ENCODE results near the gene MRPL41.
A peak's percentile ranks its signal among the peaks of the same experiment; 100 is the strongest.
"Not testable (repeated sequence)": the region's sequence is repeated elsewhere in the genome, so short reads cannot be mapped to it uniquely, and the experiment has no call there.

MRPL41 gene
- total RNA-seq: 6.8 to 17.9 (median 14.0) reads per million in 4 donors

- DNase-seq: peak; percentile 73 to 94 (median 92)
Observed at GRCh38 chr9:137551264-137552021, at the start of gene MRPL41. Gene MRPL41 (plus strand): TSS chr9:137551879. CDS start chr9:137552082, 203 bp downstream.

- peak in 2 of 5 donors; percentile 17 to 41 for DNase-seq
Observed at GRCh38 chr9:137502008-137502911, 49.4 kb upstream of the MRPL41 start.

GRCh38 chr9:137504432-137504777 lies 47.3 kb upstream of the MRPL41 start:
- DNase-seq: no peak

GRCh38 chr9:137505421-137506140 lies 46.1 kb upstream of the MRPL41 start:
- no peak for DNase-seq

- no peak for DNase-seq
Observed at GRCh38 chr9:137506274-137506673, 45.4 kb upstream of the MRPL41 start.

GRCh38 chr9:137506702-137507171 lies 44.9 kb upstream of the MRPL41 start:
- DNase-seq: no peak

- no peak for DNase-seq
Observed at GRCh38 chr9:137509198-137509597, 42.5 kb upstream of the MRPL41 start.

GRCh38 chr9:137511126-137511525 lies 40.6 kb upstream of the MRPL41 start:
- not testable (repeated sequence) for DNase-seq

- no peak for DNase-seq
Observed at GRCh38 chr9:137511758-137512463, 39.8 kb upstream of the MRPL41 start.

GRCh38 chr9:137513136-137513535 lies 38.5 kb upstream of the MRPL41 start:
- not testable (repeated sequence) for DNase-seq

GRCh38 chr9:137513801-137514570 lies 37.7 kb upstream of the MRPL41 start:
- not testable (repeated sequence) for DNase-seq

- DNase-seq: no peak
Observed at GRCh38 chr9:137514691-137515337, 36.9 kb upstream of the MRPL41 start.

- DNase-seq: no peak
Observed at GRCh38 chr9:137515338-137515724, 36.3 kb upstream of the MRPL41 start.

- no peak for DNase-seq
Observed at GRCh38 chr9:137516144-137516917, 35.3 kb upstream of the MRPL41 start.

GRCh38 chr9:137518661-137519459 lies 32.8 kb upstream of the MRPL41 start:
- not testable (repeated sequence) for DNase-seq

- DNase-seq: no peak
Observed at GRCh38 chr9:137519553-137519952, 32.1 kb upstream of the MRPL41 start.

- no peak for DNase-seq
Observed at GRCh38 chr9:137520614-137521404, 30.9 kb upstream of the MRPL41 start.

GRCh38 chr9:137521405-137521985 lies 30.2 kb upstream of the MRPL41 start:
- no peak for DNase-seq
